Activated CD4-positive, alpha-beta T cell treated with anti-CD3 and anti-CD28 coated beads for 4 hours (primary cell): ENCODE results near the gene RAP1GDS1.
"Not testable (repeated sequence)": the region's sequence is repeated elsewhere in the genome, so short reads cannot be mapped to it uniquely, and the experiment has no call there.

Source experiments
- DNase-seq, 2 donors: peaks; one replicate each; pipeline ENCODE4 v3.0.0-alpha.2; 2020

Gene RAP1GDS1

GRCh38 chr4:98289375-98289774 lies 28.2 kb downstream of the RAP1GDS1 start:
- no peak for DNase-seq

- no peak for DNase-seq
Measured at GRCh38 chr4:98290511-98290910, 29.3 kb downstream of the RAP1GDS1 start.

GRCh38 chr4:98293104-98293887 lies 32.1 kb downstream of the RAP1GDS1 start:
- DNase-seq, result no peak

GRCh38 chr4:98298022-98298421 lies 36.8 kb downstream of the RAP1GDS1 start:
- no peak for DNase-seq

GRCh38 chr4:98300706-98301105 lies 39.5 kb downstream of the RAP1GDS1 start:
- DNase-seq, result no peak

GRCh38 chr4:98305576-98305975 lies 44.4 kb downstream of the RAP1GDS1 start:
- DNase-seq, result no peak

- no peak for DNase-seq
Measured at GRCh38 chr4:98310867-98311266, 49.7 kb downstream of the RAP1GDS1 start.

- no peak for DNase-seq
Measured at GRCh38 chr4:98311656-98312055, 50.5 kb downstream of the RAP1GDS1 start.

- no peak for DNase-seq
Measured at GRCh38 chr4:98314791-98315565, 53.8 kb downstream of the RAP1GDS1 start.

- no peak for DNase-seq
Measured at GRCh38 chr4:98318521-98318920, 57.3 kb downstream of the RAP1GDS1 start.

- no peak for DNase-seq
Measured at GRCh38 chr4:98319021-98319420, 57.8 kb downstream of the RAP1GDS1 start.

- no peak for DNase-seq
Measured at GRCh38 chr4:98326168-98326567, 65.0 kb downstream of the RAP1GDS1 start.

GRCh38 chr4:98327694-98328093 lies 66.5 kb downstream of the RAP1GDS1 start:
- DNase-seq, result no peak

GRCh38 chr4:98329879-98330640 lies 68.9 kb downstream of the RAP1GDS1 start:
- DNase-seq, result not testable (repeated sequence)

GRCh38 chr4:98332017-98332416 lies 70.8 kb downstream of the RAP1GDS1 start:
- no peak for DNase-seq

- no peak for DNase-seq
Measured at GRCh38 chr4:98334461-98334860, 73.3 kb downstream of the RAP1GDS1 start.

GRCh38 chr4:98338761-98339438 lies 77.7 kb downstream of the RAP1GDS1 start:
- no peak for DNase-seq

GRCh38 chr4:98341309-98341708 lies 80.1 kb downstream of the RAP1GDS1 start:
- no peak for DNase-seq

GRCh38 chr4:98343626-98344025 lies 82.4 kb downstream of the RAP1GDS1 start:
- no peak for DNase-seq

GRCh38 chr4:98345838-98346237 lies 84.7 kb downstream of the RAP1GDS1 start:
- DNase-seq, result no peak

GRCh38 chr4:98352396-98352795 lies 91.2 kb downstream of the RAP1GDS1 start:
- no peak for DNase-seq

GRCh38 chr4:98352940-98353339 lies 91.8 kb downstream of the RAP1GDS1 start:
- DNase-seq, result no peak
